GM21360 (cell line): ENCODE data around the gene DDX5.

Experiments used
- ATAC-seq: cut with Tn5 transposase; IDR thresholded peaks from one replicate; pipeline ENCODE4 v1.9.1; 2021; ENCODE audit warnings: mild to moderate bottlenecking, moderate library complexity; ENCODE audit not compliant: unreplicated experiment

The DDX5 gene

GRCh38 chr17:64448665-64449512 lies 57.2 kb downstream of the DDX5 start, which contains the start of gene MILR1:
Gene MILR1, plus strand, starts transcription at chr17:64449115. Its CDS starts 54 bp downstream, at chr17:64449169.
- no peak for ATAC-seq
